Measurements from ENCODE around the gene PTPRT.

The PTPRT gene

GRCh38 chr20:42721923-42722322, 467.8 kb downstream of the PTPRT start:
- no peak for DNase-seq (ENCODE audit: low read depth in 2 of 2)

- DNase-seq (ENCODE audit: low read depth in 2 of 2), result no peak
These were observed 475.2 kb downstream of the PTPRT start for GRCh38 chr20:42714298-42715141.

- DNase-seq (ENCODE audit: low read depth in 2 of 2), result no peak
These were observed 481.4 kb downstream of the PTPRT start for GRCh38 chr20:42708266-42708665.

DNA sequence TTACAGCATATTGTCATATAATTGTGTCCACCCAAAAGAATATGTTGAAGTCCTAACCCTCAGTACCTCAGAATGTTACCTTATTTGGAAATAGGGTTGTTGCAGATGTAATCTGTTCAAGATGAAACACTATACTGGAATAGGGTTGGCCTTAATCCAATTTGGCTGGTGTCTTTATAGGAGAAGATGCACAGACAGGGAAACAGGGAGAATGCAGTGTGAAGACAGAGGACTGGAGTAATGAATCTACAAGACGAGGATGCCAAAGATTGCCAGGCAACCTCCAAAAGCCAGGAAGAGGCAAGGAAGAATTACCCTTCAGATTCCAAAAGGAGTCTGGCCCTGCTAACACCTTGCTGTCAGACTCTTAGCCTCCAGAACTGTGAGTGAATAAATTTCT, 482.9 kb downstream of the PTPRT start:
- no peak for DNase-seq (ENCODE audit: low read depth in 2 of 2)

DNA sequence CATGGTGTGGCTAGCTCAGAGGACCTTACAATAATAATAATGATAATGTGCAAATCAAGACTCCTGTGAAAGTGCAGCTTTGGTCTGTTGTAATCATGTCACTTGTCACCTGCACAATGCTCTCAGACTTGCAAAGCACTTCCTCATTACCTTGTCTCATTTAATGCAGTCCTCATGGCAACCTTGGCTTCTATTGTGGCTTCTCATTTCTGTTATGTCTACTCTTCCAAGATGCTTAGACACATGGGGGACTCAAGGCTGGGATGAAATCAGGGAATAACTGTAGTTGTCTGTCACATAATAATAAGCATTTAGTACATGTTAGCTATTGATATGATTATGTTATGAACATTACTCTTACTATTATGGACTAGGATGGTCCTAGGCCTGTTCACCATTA, 484.2 kb downstream of the PTPRT start:
- no peak for DNase-seq (ENCODE audit: low read depth in 2 of 2)

GRCh38 chr20:42703744-42704143, 486.0 kb downstream of the PTPRT start:
- DNase-seq (ENCODE audit: low read depth in 2 of 2), result no peak

GRCh38 chr20:42701948-42702347, 487.8 kb downstream of the PTPRT start:
- no peak for DNase-seq (ENCODE audit: low read depth in 2 of 2)

- DNase-seq (ENCODE audit: low read depth in 2 of 2), result no peak
These were observed 489.3 kb downstream of the PTPRT start for GRCh38 chr20:42700372-42700771.

- no peak for DNase-seq (ENCODE audit: low read depth in 2 of 2)
These were observed 491.7 kb downstream of the PTPRT start for GRCh38 chr20:42697962-42698361.

DNA sequence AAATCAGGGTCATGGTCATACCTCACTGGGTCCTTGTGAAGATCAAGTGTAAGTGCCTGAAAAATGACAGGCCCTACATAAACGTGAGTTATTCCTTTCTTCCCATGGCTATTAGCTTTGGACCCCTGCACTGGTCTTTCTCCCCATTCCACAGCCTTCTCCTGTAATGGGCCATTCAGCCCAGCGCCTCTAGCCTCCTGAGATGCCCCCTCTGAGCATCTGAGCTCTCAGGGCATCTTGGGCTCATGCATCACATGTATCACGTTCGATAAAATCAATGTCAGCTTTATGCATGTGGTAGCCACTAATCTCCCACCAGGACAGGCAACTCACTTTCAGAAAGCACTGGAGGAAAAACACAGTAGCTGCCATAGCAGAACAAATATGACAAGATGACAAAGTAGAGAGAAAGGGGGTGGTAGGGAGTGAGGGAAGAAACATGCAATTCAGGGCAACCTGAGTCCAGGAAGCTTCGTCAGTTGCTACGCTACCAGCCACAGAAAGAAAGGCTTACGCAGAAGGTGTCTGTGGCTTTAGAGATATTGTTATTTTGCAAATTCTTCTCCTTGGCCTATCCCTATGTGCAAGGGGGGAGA, 498.8 kb downstream of the PTPRT start:
- DNase-seq (ENCODE audit: low read depth in 2 of 2), result no peak

GRCh38 chr20:42688576-42688975, 501.1 kb downstream of the PTPRT start:
- DNase-seq (ENCODE audit: low read depth in 2 of 2), result no peak

GRCh38 chr20:42686057-42686456, 503.6 kb downstream of the PTPRT start:
- DNase-seq (ENCODE audit: low read depth in 2 of 2), result no peak

DNA sequence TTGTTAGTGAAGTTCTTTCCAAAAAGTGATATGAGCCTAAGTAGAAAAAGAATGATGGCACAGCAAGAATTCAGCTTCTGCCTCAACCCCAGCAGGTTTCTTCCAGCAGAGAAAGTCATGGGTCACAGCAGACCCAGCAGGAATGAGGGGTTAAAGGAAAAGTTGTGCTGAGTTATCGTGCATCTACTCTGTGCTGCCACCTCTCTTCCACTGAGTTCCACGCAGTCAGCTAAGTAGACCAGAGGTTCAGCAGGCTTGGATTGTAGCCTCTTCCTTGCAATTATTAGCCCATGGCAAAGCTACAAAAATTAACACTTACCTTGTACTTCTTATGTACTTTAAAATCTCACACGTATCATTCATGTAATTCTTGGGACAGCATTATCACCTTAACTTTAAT, 510.8 kb downstream of the PTPRT start:
- DNase-seq (ENCODE audit: low read depth in 2 of 2), result no peak

- DNase-seq (ENCODE audit: low read depth in 2 of 2), result no peak
These were observed 533.6 kb downstream of the PTPRT start for GRCh38 chr20:42656130-42656529.

GRCh38 chr20:42652266-42652665, 537.4 kb downstream of the PTPRT start:
- no peak for DNase-seq (ENCODE audit: low read depth in 2 of 2)

GRCh38 chr20:42650191-42650746, 539.4 kb downstream of the PTPRT start:
- no peak for DNase-seq (ENCODE audit: low read depth in 2 of 2)

- DNase-seq (ENCODE audit: low read depth in 2 of 2), result no peak
These were observed 540.0 kb downstream of the PTPRT start for GRCh38 chr20:42649748-42650147.

DNA sequence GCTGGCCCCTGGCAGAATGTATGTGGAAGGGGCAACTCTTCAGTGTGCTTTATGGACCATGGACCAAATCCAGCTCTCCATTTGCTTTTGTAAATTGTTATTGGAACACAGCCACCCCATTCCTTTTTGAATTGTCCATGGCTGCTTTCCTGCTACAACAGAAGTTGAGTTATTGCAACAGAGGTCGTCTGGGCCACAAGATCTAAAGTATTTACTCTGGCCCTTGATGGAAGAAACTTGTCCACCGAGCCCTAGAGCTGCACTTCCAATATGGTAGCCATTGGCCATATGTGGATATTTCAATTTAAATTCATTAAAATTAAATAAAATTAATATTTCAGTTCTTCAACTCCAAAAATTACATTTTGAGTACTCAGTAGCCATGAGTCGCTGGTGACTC, 543.5 kb downstream of the PTPRT start:
- DNase-seq (ENCODE audit: low read depth in 2 of 2), result no peak

DNA sequence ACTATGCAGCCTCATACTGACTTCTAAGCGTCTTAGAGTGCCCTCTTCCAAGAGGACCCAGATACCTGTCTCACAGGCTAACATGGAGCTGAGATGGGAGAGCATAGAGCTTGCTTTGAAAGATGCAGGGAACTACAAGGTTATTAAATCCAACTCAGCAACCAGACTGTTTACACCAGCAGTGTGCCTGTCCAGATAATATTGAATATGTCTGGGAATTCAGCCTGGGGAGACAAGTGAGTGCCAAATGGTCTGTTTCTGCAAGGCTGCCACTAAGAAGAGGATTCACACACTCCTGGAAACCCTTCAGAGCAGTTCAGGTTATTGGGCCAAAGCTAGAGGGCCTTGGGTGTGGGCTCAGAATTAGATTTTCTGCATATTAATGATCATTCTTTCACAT, 547.8 kb downstream of the PTPRT start:
- DNase-seq (ENCODE audit: low read depth in 2 of 2), result no peak

- no peak for DNase-seq (ENCODE audit: low read depth in 2 of 2)
These were observed 550.6 kb downstream of the PTPRT start for GRCh38 chr20:42639140-42639539.

DNA sequence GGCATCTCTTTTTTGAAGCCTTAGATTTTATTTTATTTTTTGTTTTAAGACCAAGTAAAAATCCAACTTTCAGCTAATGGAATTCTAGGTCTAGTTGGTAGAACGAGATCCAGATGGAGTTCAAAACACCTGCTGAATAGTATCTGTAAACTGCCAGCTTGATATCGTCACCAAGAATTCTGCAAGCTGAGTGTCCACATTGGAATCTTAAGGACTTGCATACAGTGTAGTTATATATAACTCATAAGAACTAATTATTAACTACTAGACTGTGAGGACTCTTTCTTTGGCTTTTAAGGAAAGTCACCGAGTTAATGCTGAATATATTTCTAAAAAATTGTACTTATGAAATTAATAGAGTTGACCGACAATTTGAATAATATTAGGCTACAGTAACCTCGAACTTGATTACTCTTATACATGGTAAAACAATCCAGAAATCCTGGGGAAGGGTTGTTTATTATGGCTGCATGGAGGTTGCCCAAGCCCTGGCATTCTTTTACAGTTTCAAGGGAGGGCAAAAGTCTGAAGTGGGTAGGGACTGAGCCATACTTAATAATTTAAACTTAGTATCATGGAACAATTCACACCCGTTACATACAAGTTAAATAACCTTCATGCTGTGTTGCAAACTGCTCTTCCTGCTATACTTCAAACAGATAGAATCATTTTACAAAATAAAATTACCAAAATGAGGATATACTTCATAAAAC, 553.9 kb downstream of the PTPRT start:
- DNase-seq (ENCODE audit: low read depth in 2 of 2), result no peak

DNA sequence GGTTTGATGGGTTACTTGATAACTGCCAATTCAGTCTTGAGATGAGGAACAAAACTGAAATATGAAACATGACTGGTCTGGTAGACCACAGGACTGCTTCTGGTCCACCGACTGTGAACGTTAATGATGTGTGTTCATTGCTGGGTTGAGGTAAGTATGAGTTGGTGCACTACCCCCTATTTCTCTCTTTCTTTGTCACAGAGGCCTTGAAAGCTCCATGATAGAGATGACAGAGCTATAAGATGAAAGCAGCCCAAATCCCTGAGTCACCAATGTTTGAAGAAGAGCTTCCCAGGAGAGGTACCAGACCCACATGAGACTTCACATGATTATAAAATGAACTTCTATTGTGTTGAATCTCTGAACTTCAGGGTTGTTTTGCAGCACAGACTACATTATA, 555.5 kb downstream of the PTPRT start:
- DNase-seq (ENCODE audit: low read depth in 2 of 2), result no peak

DNA sequence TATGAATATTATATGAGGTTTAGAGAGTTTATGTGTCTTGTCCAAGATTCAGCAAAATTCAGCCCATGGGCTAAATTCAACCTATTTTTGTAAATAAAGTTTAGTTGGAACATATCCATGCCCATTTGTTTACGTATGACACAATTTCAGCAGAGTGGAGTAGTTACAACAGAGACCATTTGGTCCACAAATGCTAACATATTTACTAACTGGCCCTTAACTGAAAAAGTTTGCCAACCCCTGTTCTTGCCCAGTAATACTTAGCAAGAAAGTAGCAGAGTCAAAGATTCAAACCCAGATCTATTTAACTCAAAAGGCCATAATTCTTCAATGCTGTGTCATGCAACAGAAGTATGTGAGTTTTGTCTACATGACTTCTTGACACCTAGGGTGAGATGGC, 561.0 kb downstream of the PTPRT start:
- DNase-seq (ENCODE audit: low read depth in 2 of 2), result no peak
